ENCODE measurements around the gene SYCE3. TPM values are rescaled to one million over a fixed set of nuclear protein-coding genes. Genes with fewer than 3 reads are reported as not detected.
"Not testable (repeated sequence)": the region's sequence is repeated elsewhere in the genome, so short reads cannot be mapped to it uniquely, and the experiment has no call there.

Gene SYCE3, protein sequence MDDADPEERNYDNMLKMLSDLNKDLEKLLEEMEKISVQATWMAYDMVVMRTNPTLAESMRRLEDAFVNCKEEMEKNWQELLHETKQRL
- not detected for total RNA-seq

GRCh38 chr22:50562523-50563412 is at the start of gene SYCE3:
Gene SYCE3 (minus strand): TSS chr22:50562919. CDS start chr22:50556405, 6,514 bp downstream.
- Histone ChIP-seq H3K9me3 (ENCODE audit: control insufficient read depth in 3 of 3, low read length in 3 of 3) (no peaks in the 10 kb centered on the region), H3K36me3 (ENCODE audit: control insufficient read depth in 3 of 3, insufficient read depth in 3 of 3, low read length in 3 of 3) (peaks cover 3 to 7% (median 3%) of the 10 kb centered on the region in 3 donors), H3K4me3 (ENCODE audit: low read length in 3 of 3) (peak within 1 kb of the TSS; percentile 85 to 90 (median 90)), H3K27ac (ENCODE audit: low read depth, low read length) (peak within 1 kb of the TSS; percentile 90), H3K27me3 (ENCODE audit: control insufficient read depth in 3 of 3, insufficient read depth in 3 of 3, low read length in 3 of 3) (peaks cover 0 to 3% (median 3%) of the 10 kb centered on the region in 3 donors), H3K4me1 (ENCODE audit: control insufficient read depth in 3 of 3, insufficient read depth in 3 of 3, low read length in 3 of 3) (peaks cover 10 to 19% (median 12%) of the 10 kb centered on the region in 3 donors), H3K9ac (ENCODE audit: low read depth in 1 of 3, low read length in 3 of 3) (peak within 1 kb of the TSS; percentile 83 to 94 (median 91))

- no peaks in the 10 kb centered on the region for H3K36me3 ChIP-seq (ENCODE audit: control insufficient read depth in 3 of 3, insufficient read depth in 3 of 3, low read length in 3 of 3)
- H3K4me1 ChIP-seq (ENCODE audit: control insufficient read depth in 3 of 3, insufficient read depth in 3 of 3, low read length in 3 of 3), result peaks cover 0 to 7% (median 3%) of the 10 kb centered on the region in 3 donors
- H3K9ac ChIP-seq (ENCODE audit: low read depth in 1 of 3, low read length in 3 of 3), result no peak overlapping the region
- no peaks in the 10 kb centered on the region for H3K9me3 ChIP-seq (ENCODE audit: control insufficient read depth in 3 of 3, low read length in 3 of 3)
- H3K4me3 ChIP-seq (ENCODE audit: low read length in 3 of 3), result no peak overlapping the region
- peaks cover 9 to 18% (median 16%) of the 10 kb centered on the region in 3 donors for H3K27me3 ChIP-seq (ENCODE audit: control insufficient read depth in 3 of 3, insufficient read depth in 3 of 3, low read length in 3 of 3)
- H3K27ac ChIP-seq (ENCODE audit: low read depth, low read length), result no peak overlapping the region
Observed at GRCh38 chr22:50612168-50612527, 49.4 kb upstream of the SYCE3 start.

DNA sequence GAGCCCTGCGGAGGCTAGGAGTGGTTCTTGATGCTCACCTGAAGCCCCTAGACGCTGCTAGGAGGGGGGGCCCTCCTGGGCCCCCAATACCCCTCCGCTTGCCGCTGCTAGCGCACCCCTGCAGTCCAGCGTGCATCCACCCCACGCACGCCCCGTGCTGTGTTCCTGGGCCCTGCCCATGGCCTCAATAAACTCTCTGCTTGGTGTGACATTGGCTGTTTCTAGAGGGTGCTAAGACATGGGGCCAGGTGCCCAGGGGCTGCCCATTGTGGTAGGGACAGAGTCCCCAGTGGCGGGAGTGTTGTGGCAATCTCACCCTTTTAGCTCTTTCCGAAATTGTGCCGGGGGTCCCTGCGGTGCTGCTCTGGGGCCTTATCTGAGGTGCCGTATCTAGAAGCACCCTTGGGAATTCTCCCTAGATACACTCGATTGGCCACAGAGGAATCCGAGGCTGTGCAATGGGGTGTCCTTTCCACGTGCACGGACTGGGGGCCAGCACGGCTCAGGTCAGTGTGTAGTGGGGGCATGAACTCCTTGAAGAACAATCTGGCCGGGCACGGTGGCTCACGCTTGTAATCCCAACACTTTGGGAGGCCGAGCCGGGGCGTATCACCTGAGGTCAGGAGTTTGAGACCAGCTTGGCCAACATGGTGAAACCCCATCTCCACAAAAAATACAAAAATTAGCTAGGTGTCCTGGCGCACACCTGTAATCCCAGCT is 48.8 kb upstream of the SYCE3 start:
- no peak overlapping the region for H3K9ac ChIP-seq (ENCODE audit: low read depth in 1 of 3, low read length in 3 of 3)
- H3K9me3 ChIP-seq (ENCODE audit: control insufficient read depth in 3 of 3, low read length in 3 of 3), result no peaks in the 10 kb centered on the region
- H3K4me1 ChIP-seq (ENCODE audit: control insufficient read depth in 3 of 3, insufficient read depth in 3 of 3, low read length in 3 of 3), result peaks cover 0 to 7% (median 3%) of the 10 kb centered on the region in 3 donors
- no peak overlapping the region for H3K27ac ChIP-seq (ENCODE audit: low read depth, low read length)
- no peaks in the 10 kb centered on the region for H3K36me3 ChIP-seq (ENCODE audit: control insufficient read depth in 3 of 3, insufficient read depth in 3 of 3, low read length in 3 of 3)
- H3K27me3 ChIP-seq (ENCODE audit: control insufficient read depth in 3 of 3, insufficient read depth in 3 of 3, low read length in 3 of 3), result peaks cover 12 to 21% (median 17%) of the 10 kb centered on the region in 3 donors
- no peak overlapping the region for H3K4me3 ChIP-seq (ENCODE audit: low read length in 3 of 3)

- Histone ChIP-seq H3K27me3 (ENCODE audit: control insufficient read depth in 3 of 3, insufficient read depth in 3 of 3, low read length in 3 of 3) (peaks cover 12 to 26% (median 24%) of the 10 kb centered on the region in 3 donors), H3K4me3 (ENCODE audit: low read length in 3 of 3) (no peak overlapping the region), H3K4me1 (ENCODE audit: control insufficient read depth in 3 of 3, insufficient read depth in 3 of 3, low read length in 3 of 3) (peaks cover 0 to 7% (median 3%) of the 10 kb centered on the region in 3 donors), H3K9ac (ENCODE audit: low read depth in 1 of 3, low read length in 3 of 3) (no peak overlapping the region), H3K9me3 (ENCODE audit: control insufficient read depth in 3 of 3, low read length in 3 of 3) (no peaks in the 10 kb centered on the region), H3K27ac (ENCODE audit: low read depth, low read length) (no peak overlapping the region), H3K36me3 (ENCODE audit: control insufficient read depth in 3 of 3, insufficient read depth in 3 of 3, low read length in 3 of 3) (no peaks in the 10 kb centered on the region)
Observed at GRCh38 chr22:50610581-50610980, 47.9 kb upstream of the SYCE3 start.

GRCh38 chr22:50610041-50610451 is 47.3 kb upstream of the SYCE3 start:
- Histone ChIP-seq H3K27me3 (ENCODE audit: control insufficient read depth in 3 of 3, insufficient read depth in 3 of 3, low read length in 3 of 3) (peaks cover 13 to 31% (median 30%) of the 10 kb centered on the region in 3 donors), H3K4me1 (ENCODE audit: control insufficient read depth in 3 of 3, insufficient read depth in 3 of 3, low read length in 3 of 3) (peaks cover 0 to 7% (median 3%) of the 10 kb centered on the region in 3 donors), H3K4me3 (ENCODE audit: low read length in 3 of 3) (no peak overlapping the region), H3K9me3 (ENCODE audit: control insufficient read depth in 3 of 3, low read length in 3 of 3) (no peaks in the 10 kb centered on the region), H3K27ac (ENCODE audit: low read depth, low read length) (no peak overlapping the region), H3K9ac (ENCODE audit: low read depth in 1 of 3, low read length in 3 of 3) (no peak overlapping the region), H3K36me3 (ENCODE audit: control insufficient read depth in 3 of 3, insufficient read depth in 3 of 3, low read length in 3 of 3) (no peaks in the 10 kb centered on the region)

- Histone ChIP-seq H3K9ac (ENCODE audit: low read depth in 1 of 3, low read length in 3 of 3) (no peak overlapping the region), H3K27ac (ENCODE audit: low read depth, low read length) (no peak overlapping the region), H3K9me3 (ENCODE audit: control insufficient read depth in 3 of 3, low read length in 3 of 3) (no peaks in the 10 kb centered on the region), H3K4me3 (ENCODE audit: low read length in 3 of 3) (no peak overlapping the region), H3K4me1 (ENCODE audit: control insufficient read depth in 3 of 3, insufficient read depth in 3 of 3, low read length in 3 of 3) (peaks cover 0 to 7% (median 3%) of the 10 kb centered on the region in 3 donors), H3K27me3 (ENCODE audit: control insufficient read depth in 3 of 3, insufficient read depth in 3 of 3, low read length in 3 of 3) (peaks cover 15 to 35% (median 34%) of the 10 kb centered on the region in 3 donors), H3K36me3 (ENCODE audit: control insufficient read depth in 3 of 3, insufficient read depth in 3 of 3, low read length in 3 of 3) (no peaks in the 10 kb centered on the region)
Observed at GRCh38 chr22:50609599-50609998, 46.9 kb upstream of the SYCE3 start.

GRCh38 chr22:50608996-50609395 is 46.3 kb upstream of the SYCE3 start:
- no peaks in the 10 kb centered on the region for H3K9me3 ChIP-seq (ENCODE audit: control insufficient read depth in 3 of 3, low read length in 3 of 3)
- H3K36me3 ChIP-seq (ENCODE audit: control insufficient read depth in 3 of 3, insufficient read depth in 3 of 3, low read length in 3 of 3), result no peaks in the 10 kb centered on the region
- no peak overlapping the region for H3K9ac ChIP-seq (ENCODE audit: low read depth in 1 of 3, low read length in 3 of 3)
- peaks cover 15 to 39% (median 37%) of the 10 kb centered on the region in 3 donors for H3K27me3 ChIP-seq (ENCODE audit: control insufficient read depth in 3 of 3, insufficient read depth in 3 of 3, low read length in 3 of 3)
- no peak overlapping the region for H3K4me3 ChIP-seq (ENCODE audit: low read length in 3 of 3)
- no peak overlapping the region for H3K27ac ChIP-seq (ENCODE audit: low read depth, low read length)
- peaks cover 0 to 7% (median 3%) of the 10 kb centered on the region in 3 donors for H3K4me1 ChIP-seq (ENCODE audit: control insufficient read depth in 3 of 3, insufficient read depth in 3 of 3, low read length in 3 of 3)

- peaks cover 15 to 47% (median 42%) of the 10 kb centered on the region in 3 donors for H3K27me3 ChIP-seq (ENCODE audit: control insufficient read depth in 3 of 3, insufficient read depth in 3 of 3, low read length in 3 of 3)
- not testable (repeated sequence) for H3K36me3 ChIP-seq (ENCODE audit: control insufficient read depth in 3 of 3, insufficient read depth in 3 of 3, low read length in 3 of 3); H3K9ac ChIP-seq (ENCODE audit: low read depth in 1 of 3, low read length in 3 of 3); H3K9me3 ChIP-seq (ENCODE audit: control insufficient read depth in 3 of 3, low read length in 3 of 3); H3K4me1 ChIP-seq (ENCODE audit: control insufficient read depth in 3 of 3, insufficient read depth in 3 of 3, low read length in 3 of 3); H3K27ac ChIP-seq (ENCODE audit: low read depth, low read length); H3K4me3 ChIP-seq (ENCODE audit: low read length in 3 of 3)
Observed at GRCh38 chr22:50608058-50608840, 45.5 kb upstream of the SYCE3 start.

DNA sequence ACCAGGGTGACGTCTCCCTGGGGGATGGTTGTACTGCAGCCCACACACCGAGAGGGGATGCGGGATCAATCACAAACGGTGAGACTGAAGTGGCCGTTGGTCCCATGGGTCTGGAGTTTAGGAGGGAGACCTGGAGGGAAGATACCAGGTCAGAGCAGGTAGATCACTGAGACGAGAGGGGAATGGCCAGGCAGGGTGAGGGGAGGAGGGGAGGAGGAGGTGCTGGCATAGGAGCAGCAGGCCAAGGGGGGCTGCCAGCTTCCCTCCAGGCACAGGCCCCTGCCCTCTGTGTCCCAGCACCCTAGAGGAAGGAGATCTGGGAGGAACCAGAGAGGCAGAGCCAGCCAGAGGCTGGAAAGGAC is 44.9 kb upstream of the SYCE3 start:
- no peak overlapping the region for H3K9ac ChIP-seq (ENCODE audit: low read depth in 1 of 3, low read length in 3 of 3)
- H3K27me3 ChIP-seq (ENCODE audit: control insufficient read depth in 3 of 3, insufficient read depth in 3 of 3, low read length in 3 of 3), result peaks cover 21 to 52% (median 47%) of the 10 kb centered on the region in 3 donors

More for the DNA sequence above, 44.9 kb upstream of the SYCE3 start:
- Histone ChIP-seq H3K27ac (ENCODE audit: low read depth, low read length) (no peak overlapping the region), H3K36me3 (ENCODE audit: control insufficient read depth in 3 of 3, insufficient read depth in 3 of 3, low read length in 3 of 3) (no peaks in the 10 kb centered on the region), H3K4me1 (ENCODE audit: control insufficient read depth in 3 of 3, insufficient read depth in 3 of 3, low read length in 3 of 3) (no peaks in the 10 kb centered on the region), H3K9me3 (ENCODE audit: control insufficient read depth in 3 of 3, low read length in 3 of 3) (no peaks in the 10 kb centered on the region), H3K4me3 (ENCODE audit: low read length in 3 of 3) (no peak overlapping the region)
